ENCODE measurements around the gene MGAT4B. TPM values are rescaled to one million over a fixed set of nuclear protein-coding genes. Genes with fewer than 3 reads are reported as not detected.

MGAT4B gene
- total and polyA plus RNA-seq, 2 experiments from 2014 or later, result 159 to 243 TPM

GRCh38 chr5:179763215-179763945, 43.3 kb downstream of the MGAT4B start:
- Histone ChIP-seq H3K27ac (peak overlapping the region; percentile 69), H3K4me1 (ENCODE audit: insufficient read depth) (peaks cover 21% of the 10 kb centered on the region), H2AFZ (no peak overlapping the region), H3K9me2 (replicated peaks; ENCODE audit: insufficient read depth) (no peaks in the 10 kb centered on the region), H3K4me2 (peak overlapping the region; percentile 48), H3K36me3 (replicated peaks; ENCODE audit: insufficient read depth, low read depth) (no peaks in the 10 kb centered on the region), H3K79me2 (peaks cover 89% of the 10 kb centered on the region), H3K9me3 (ENCODE audit: low read depth) (no peaks in the 10 kb centered on the region), H3K4me3 (no peak overlapping the region), H3K27me3 (no peaks in the 10 kb centered on the region), H4K20me1 (ENCODE audit: insufficient read depth, poor library complexity, severe bottlenecking) (peaks cover 81% of the 10 kb centered on the region)
- peak; percentile 91 for TF ChIP-seq CTCF (IDR thresholded peaks at IDR 0.05; ENCODE audit: poor library complexity)
- no peak for TF ChIP-seq EZH2phosphoT487 (IDR thresholded peaks at IDR 0.05; ENCODE audit: low read depth, severe bottlenecking, unreplicated experiment)
- peak; percentile 87 for DNase-seq (ENCODE audit: low spot score)
- WGBS (ENCODE audit: low lambda C conversion rate, missing lambda C conversion rate), result 37% methylated on average over 10 of the region's 10 CpGs

GRCh38 chr5:179762781-179763176, 43.9 kb downstream of the MGAT4B start:
- H3K27ac ChIP-seq, result peak overlapping the region; percentile 41

GRCh38 chr5:179762079-179762780, 44.4 kb downstream of the MGAT4B start:
- Histone ChIP-seq H3K79me2 (peaks cover 89% of the 10 kb centered on the region), H3K27me3 (no peaks in the 10 kb centered on the region), H3K4me2 (peak overlapping the region; percentile 3), H3K9me3 (ENCODE audit: low read depth) (no peaks in the 10 kb centered on the region), H3K36me3 (replicated peaks; ENCODE audit: insufficient read depth, low read depth) (no peaks in the 10 kb centered on the region), H3K4me3 (no peak overlapping the region), H3K27ac (peak overlapping the region; percentile 41), H2AFZ (no peak overlapping the region), H3K9me2 (replicated peaks; ENCODE audit: insufficient read depth) (no peaks in the 10 kb centered on the region), H3K4me1 (ENCODE audit: insufficient read depth) (peaks cover 21% of the 10 kb centered on the region), H4K20me1 (ENCODE audit: insufficient read depth, poor library complexity, severe bottlenecking) (peaks cover 81% of the 10 kb centered on the region)
- no peak for TF ChIP-seq EZH2 (IDR thresholded peaks at IDR 0.05; ENCODE audit: borderline replicate concordance)
- no peak for TF ChIP-seq EZH2phosphoT487 (IDR thresholded peaks at IDR 0.05; ENCODE audit: low read depth, severe bottlenecking, unreplicated experiment)
- TF ChIP-seq CTCF (IDR thresholded peaks at IDR 0.05; ENCODE audit: poor library complexity), result no peak
- 54% methylated on average over 10 of the region's 10 CpGs for WGBS (ENCODE audit: low lambda C conversion rate, missing lambda C conversion rate)
- DNase-seq (ENCODE audit: low spot score), result peak; percentile 22

More at GRCh38 chr5:179762781-179763176, 43.9 kb downstream of the MGAT4B start:
- Histone ChIP-seq H3K4me3 (no peak overlapping the region), H3K27me3 (no peaks in the 10 kb centered on the region), H3K79me2 (peaks cover 89% of the 10 kb centered on the region), H3K4me1 (ENCODE audit: insufficient read depth) (peaks cover 21% of the 10 kb centered on the region), H3K36me3 (replicated peaks; ENCODE audit: insufficient read depth, low read depth) (no peaks in the 10 kb centered on the region), H2AFZ (no peak overlapping the region), H3K9me3 (ENCODE audit: low read depth) (no peaks in the 10 kb centered on the region), H4K20me1 (ENCODE audit: insufficient read depth, poor library complexity, severe bottlenecking) (peaks cover 82% of the 10 kb centered on the region), H3K4me2 (peak overlapping the region; percentile 3), H3K9me2 (replicated peaks; ENCODE audit: insufficient read depth) (no peaks in the 10 kb centered on the region)
- TF ChIP-seq CTCF (IDR thresholded peaks at IDR 0.05; ENCODE audit: poor library complexity) (no peak), EZH2 (IDR thresholded peaks at IDR 0.05; ENCODE audit: borderline replicate concordance) (no peak)
- 38% methylated on average over 3 of the region's 3 CpGs for WGBS (ENCODE audit: low lambda C conversion rate, missing lambda C conversion rate)
- no peak for DNase-seq (ENCODE audit: low spot score)

Data from hepatocyte (in vitro differentiated cells).